HepG2 (cell line): ENCODE measurements around the gene ACAA2. TPM values are rescaled to one million over a fixed set of nuclear protein-coding genes. Genes with fewer than 3 reads are reported as not detected.
A peak's percentile ranks its signal among the peaks of the same experiment; 100 is the strongest.

Source experiments
- ATAC-seq: fragments of 200-7000 bp; cut with Tn5 transposase; 3 replicates; pipeline ENCODE4 v1.9.1; 2020; ENCODE audit warnings: mild to moderate bottlenecking, moderate library complexity
- BruUV-seq: library from RNA; stranded (reverse); fragments of 400-500 nt; replicated peaks from 2 replicates; lab custom pipeline; 2021; lab: Mats Ljungman, UMichigan
- CTCF ChIA-PET: fragments of 300-600 bp; formaldehyde crosslinking; extraction: SDS; loops from one replicate; lab custom pipeline; 2021; ENCODE audit warnings: low total read pairs, inconsistent platforms, low intra/inter-chr PET ratio; lab: Yijun Ruan, JAX
- POLR2A ChIA-PET: fragments of 350-600 bp; sonication (Branson Sonifier 250); formaldehyde crosslinking; loops from one replicate; lab custom pipeline; 2020; ENCODE audit warnings: antibody characterized with exemption, inconsistent platforms; lab: Yijun Ruan, JAX
- DNase-seq: peaks from one replicate; pipeline ENCODE4 v3.0.0-alpha.2; 2015; ENCODE audit warnings: low spot score
- FAIRE-seq: peaks from 3 replicates; lab custom pipeline; 2011; peaks lifted over from hg19 to GRCh38; lab: Jason Lieb, UNC
- H2AFZ ChIP-seq: one replicate; pipeline ENCODE4 v1.6.1; 2011; ENCODE audit warnings: low read length, inconsistent platforms
- H3K27ac ChIP-seq: fragments of 300-600 bp; 3 replicates; pipeline ENCODE4 v1.8.0; 2011; ENCODE audit warnings: mixed run types, mild to moderate bottlenecking, mixed read lengths, low read length, inconsistent platforms; ENCODE audit not compliant: insufficient read depth; ENCODE audit errors: extremely low read length
- H3K27me3 ChIP-seq, 2 experiments: fragments of 200-600 bp in 1 of 2; 2 replicates in 1 of 2; 3 replicates in 1 of 2; pipeline versions ENCODE4 v1.6.0 to v1.8.0; 2011; ENCODE audit warnings: low read length in 2 of 2, mild to moderate bottlenecking in 2 of 2, moderate library complexity in 2 of 2, inconsistent platforms in 1 of 2; ENCODE audit not compliant: insufficient read depth in 2 of 2, control insufficient read depth in 1 of 2
- H3K36me3 ChIP-seq, 2 experiments: fragments of 200-600 bp in 1 of 2; replicated peaks in 1 of 2; 2 replicates in 1 of 2; 3 replicates in 1 of 2; pipeline versions ENCODE4 v1.5.1 to v1.8.0; 2011; ENCODE audit warnings: low read length in 2 of 2, inconsistent platforms in 1 of 2; ENCODE audit not compliant: insufficient read depth in 2 of 2, control insufficient read depth in 1 of 2
- H3K4me1 ChIP-seq: 2 replicates; pipeline ENCODE4 v1.5.1; 2012; ENCODE audit warnings: low read length, inconsistent platforms; ENCODE audit not compliant: insufficient read depth
- H3K4me2 ChIP-seq: 2 replicates; pipeline ENCODE4 v1.6.0; 2011; ENCODE audit warnings: low read depth, low read length, inconsistent platforms
- H3K4me3 ChIP-seq, 3 experiments: fragments of 200-600 bp in 1 of 3; sonication (generic), shearing (Covaris generic) in 1 of 3; replicated peaks in 1 of 3; 2 replicates each; pipeline ENCODE4 v1.5.1; 2011 to 2016; ENCODE audit warnings: low read length in 3 of 3, inconsistent platforms in 2 of 3, low read depth in 2 of 3, mild to moderate bottlenecking in 2 of 3, control low read depth in 1 of 3, mixed read lengths in 1 of 3; ENCODE audit not compliant: insufficient read depth in 1 of 3
- H3K79me2 ChIP-seq: one replicate; pipeline ENCODE4 v1.6.1; 2011; ENCODE audit warnings: low read length, inconsistent platforms; ENCODE audit not compliant: insufficient read depth
- H3K9ac ChIP-seq: 2 replicates; pipeline ENCODE4 v1.6.0; 2011; ENCODE audit warnings: mild to moderate bottlenecking, low read depth, low read length, inconsistent platforms; ENCODE audit not compliant: insufficient read depth
- H3K9me3 ChIP-seq: 2 replicates; pipeline ENCODE4 v1.5.1; 2012; ENCODE audit warnings: mild to moderate bottlenecking, low read length
- H4K20me1 ChIP-seq: 2 replicates; pipeline ENCODE4 v1.6.0; 2011; ENCODE audit warnings: inconsistent platforms, mild to moderate bottlenecking, low read length, moderate library complexity; ENCODE audit not compliant: insufficient read depth
- BORCS8-MEF2B ChIP-seq: sonication (generic); formaldehyde crosslinking; IDR thresholded peaks from 2 replicates; pipeline ENCODE4 v1.8.0; 2022; ENCODE audit warnings: mild to moderate bottlenecking, missing genetic modification reagents
- CCDC6 ChIP-seq: sonication (generic); formaldehyde crosslinking; IDR thresholded peaks from 2 replicates; pipeline ENCODE4 v1.8.1; 2022; ENCODE audit warnings: mild to moderate bottlenecking, missing genetic modification reagents, moderate library complexity
- CREM ChIP-seq, 2 experiments: sonication (generic) in 1 of 2; formaldehyde crosslinking in 1 of 2; IDR thresholded peaks; 2 replicates each; pipeline versions ENCODE4 v1.4.0 to v1.6.1; 2016 to 2020; ENCODE audit warnings: antibody characterized with exemption in 1 of 2, mild to moderate bottlenecking in 1 of 2, missing genetic modification reagents in 1 of 2
- DNMT3B ChIP-seq: conservative IDR thresholded peaks from 2 replicates; pipeline ENCODE4 v1.6.1; 2016; ENCODE audit warnings: missing biosample characterization, control low read depth
- GFI1 ChIP-seq: sonication (generic); formaldehyde crosslinking; IDR thresholded peaks from 2 replicates; pipeline ENCODE4 v1.5.0; 2020; ENCODE audit warnings: missing genetic modification reagents, mild to moderate bottlenecking, borderline replicate concordance
- KLF6 ChIP-seq: IDR thresholded peaks from 2 replicates; pipeline ENCODE4 v1.8.0; 2016; ENCODE audit warnings: missing biosample characterization, missing genetic modification reagents
- NONO ChIP-seq, 2 experiments: fragments of 450-650 bp in 1 of 2; sonication (generic) in 1 of 2; formaldehyde crosslinking in 1 of 2; IDR thresholded peaks in 1 of 2; conservative IDR thresholded peaks in 1 of 2; 2 replicates each; pipeline versions ENCODE4 v1.6.1 to v1.8.0; 2017 to 2022; ENCODE audit warnings: mild to moderate bottlenecking in 1 of 2, missing genetic modification reagents in 1 of 2, moderate library complexity in 1 of 2
- PBX3 ChIP-seq: sonication (generic); formaldehyde crosslinking; IDR thresholded peaks from 2 replicates; pipeline ENCODE4 v1.8.1; 2023; ENCODE audit warnings: missing genetic modification reagents, inconsistent platforms, borderline replicate concordance
- REL ChIP-seq: sonication (generic); formaldehyde crosslinking; conservative IDR thresholded peaks from 2 replicates; pipeline ENCODE4 v1.8.0; 2022; ENCODE audit warnings: mild to moderate bottlenecking, missing genetic modification reagents, moderate library complexity
- RFX5 ChIP-seq: IDR thresholded peaks from 2 replicates; pipeline ENCODE4 v1.6.1; 2011; ENCODE audit warnings: low read depth, low read length, improper control_type of control experiment
- SRSF9 ChIP-seq: fragments of 200-400 bp; formaldehyde crosslinking; IDR thresholded peaks from 2 replicates; pipeline ENCODE4 v1.6.1; 2018; ENCODE audit warnings: borderline replicate concordance, mild to moderate bottlenecking, low read depth, low read length; ENCODE audit not compliant: insufficient read depth, poor library complexity, severe bottlenecking
- ZNF256 ChIP-seq: sonication (generic); formaldehyde crosslinking; conservative IDR thresholded peaks from 2 replicates; pipeline ENCODE4 v1.4.0; 2020; ENCODE audit warnings: missing genetic modification reagents
- ZNF296 ChIP-seq: sonication (generic); formaldehyde crosslinking; conservative IDR thresholded peaks from 2 replicates; pipeline ENCODE4 v1.5.0; 2020; ENCODE audit warnings: mild to moderate bottlenecking, missing genetic modification reagents
- ZNF329 ChIP-seq: sonication (generic); formaldehyde crosslinking; IDR thresholded peaks from 2 replicates; pipeline ENCODE4 v1.9.0; 2021; ENCODE audit warnings: low read depth, mild to moderate bottlenecking, missing genetic modification reagents
- ZNF468 ChIP-seq: sonication (generic); formaldehyde crosslinking; IDR thresholded peaks from 2 replicates; pipeline ENCODE4 v1.8.0; 2022; ENCODE audit warnings: mild to moderate bottlenecking, moderate library complexity, missing genetic modification reagents
- ZNF569 ChIP-seq: sonication (generic); formaldehyde crosslinking; IDR thresholded peaks from 2 replicates; pipeline ENCODE4 v1.5.0; 2020; ENCODE audit warnings: mild to moderate bottlenecking, missing genetic modification reagents, moderate library complexity, borderline replicate concordance
- ZNF670 ChIP-seq: sonication (generic); formaldehyde crosslinking; IDR thresholded peaks from 2 replicates; pipeline ENCODE4 v1.8.0; 2022; ENCODE audit warnings: mild to moderate bottlenecking, missing genetic modification reagents, borderline replicate concordance
- ZNF883 ChIP-seq: sonication (generic); formaldehyde crosslinking; IDR thresholded peaks from 2 replicates; pipeline ENCODE4 v1.5.1; 2020; ENCODE audit warnings: mild to moderate bottlenecking, missing genetic modification reagents; ENCODE audit errors: not compliant biosample characterization
- WGBS: methylation state at CpG from one replicate; pipeline ENCODE4 v1.1.6; 2017; ENCODE audit warnings: low lambda C conversion rate; 5-methylcytosine and 5-hydroxymethylcytosine counted together
- in situ Hi-C: cut with HindIII; loops from 2 replicates; pipeline ENCODE4 v1.10.0; 2017; ENCODE audit warnings: low pct_unique_long_range_greater_than_20kb; ENCODE audit not compliant: extremely low pct_ligation_motif_present
- intact Hi-C: fragments of 100-400 bp; cut with micrococcal nuclease; formaldehyde crosslinking; loops from one replicate; pipeline ENCODE4 v1.10.0; 2022; ENCODE audit not compliant: unreplicated experiment
- polyA plus RNA-seq, 8 experiments: library from polyadenylated mRNA; depleted of rRNA in 3 of 8; stranded (reverse) in 7 of 8; unstranded in 1 of 8; fragments of >200 nt; fragmentation: Illumina TruSeq in 4 of 8; extraction: Trizol in 4 of 8; gene quantifications; 2 replicates each; pipeline versions ENCODE4 v1.2.1 to v1.2.3, GENCODE V29; 2011 to 2016; ENCODE audit warnings: low read depth in 4 of 8, missing spikeins in 1 of 8, mixed read lengths in 1 of 8; ENCODE audit not compliant: insufficient read depth in 1 of 8
- total RNA-seq, 5 experiments: library from RNA; depleted of rRNA; stranded (reverse); fragments of >200 nt; fragmentation: Illumina TruSeq; extraction: Trizol; gene quantifications; 2 replicates each; pipeline ENCODE4 v1.2.3, GENCODE V29; 2016; ENCODE audit warnings: low read depth in 1 of 5
- TF ChIP-seq, protein P1 (sequence below): sonication (generic); formaldehyde crosslinking; IDR thresholded peaks from 2 replicates; pipeline ENCODE4 v1.8.1; 2023; ENCODE audit warnings: mild to moderate bottlenecking, missing genetic modification reagents
- TF ChIP-seq, protein P2 (sequence below): sonication (generic); formaldehyde crosslinking; conservative IDR thresholded peaks from 2 replicates; pipeline ENCODE4 v1.4.0; 2020; ENCODE audit warnings: missing genetic modification reagents

ACAA2 gene
- total and polyA plus RNA-seq, 2 of the 13 experiments (the other 11 are each of a cell fraction or from before 2014, with no cell fraction given): 51.6 to 182 TPM

GRCh38 chr18:49838381-49838780 is 25.0 kb upstream of the ACAA2 start:
- FAIRE-seq: no peak

More at GRCh38 chr18:49838381-49838780, 25.0 kb upstream of the ACAA2 start:
- Histone ChIP-seq H3K4me3 (no peak overlapping the region), H3K4me2 (no peak overlapping the region), H3K27ac (peak overlapping the region; percentile 32), H3K9ac (no peak overlapping the region), H3K79me2 (no peaks in the 10 kb centered on the region), H3K27me3 (no peaks in the 10 kb centered on the region), H3K4me1 (peaks cover 58% of the 10 kb centered on the region), H3K36me3 (peaks cover 6 to 7% of the 10 kb centered on the region in 2 experiments; a peak in 4 of 5 replicates), H4K20me1 (no peaks in the 10 kb centered on the region), H3K9me3 (no peaks in the 10 kb centered on the region), H2AFZ (no peak overlapping the region)
- TF ChIP-seq, protein P1, sequence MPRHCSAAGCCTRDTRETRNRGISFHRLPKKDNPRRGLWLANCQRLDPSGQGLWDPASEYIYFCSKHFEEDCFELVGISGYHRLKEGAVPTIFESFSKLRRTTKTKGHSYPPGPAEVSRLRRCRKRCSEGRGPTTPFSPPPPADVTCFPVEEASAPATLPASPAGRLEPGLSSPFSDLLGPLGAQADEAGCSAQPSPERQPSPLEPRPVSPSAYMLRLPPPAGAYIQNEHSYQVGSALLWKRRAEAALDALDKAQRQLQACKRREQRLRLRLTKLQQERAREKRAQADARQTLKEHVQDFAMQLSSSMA: no peak
- TF ChIP-seq ZNF256 (CRISPR knock-in tag): no peak
- TF ChIP-seq KLF6 (CRISPR knock-in tag): no peak
- TF ChIP-seq, protein P2, sequence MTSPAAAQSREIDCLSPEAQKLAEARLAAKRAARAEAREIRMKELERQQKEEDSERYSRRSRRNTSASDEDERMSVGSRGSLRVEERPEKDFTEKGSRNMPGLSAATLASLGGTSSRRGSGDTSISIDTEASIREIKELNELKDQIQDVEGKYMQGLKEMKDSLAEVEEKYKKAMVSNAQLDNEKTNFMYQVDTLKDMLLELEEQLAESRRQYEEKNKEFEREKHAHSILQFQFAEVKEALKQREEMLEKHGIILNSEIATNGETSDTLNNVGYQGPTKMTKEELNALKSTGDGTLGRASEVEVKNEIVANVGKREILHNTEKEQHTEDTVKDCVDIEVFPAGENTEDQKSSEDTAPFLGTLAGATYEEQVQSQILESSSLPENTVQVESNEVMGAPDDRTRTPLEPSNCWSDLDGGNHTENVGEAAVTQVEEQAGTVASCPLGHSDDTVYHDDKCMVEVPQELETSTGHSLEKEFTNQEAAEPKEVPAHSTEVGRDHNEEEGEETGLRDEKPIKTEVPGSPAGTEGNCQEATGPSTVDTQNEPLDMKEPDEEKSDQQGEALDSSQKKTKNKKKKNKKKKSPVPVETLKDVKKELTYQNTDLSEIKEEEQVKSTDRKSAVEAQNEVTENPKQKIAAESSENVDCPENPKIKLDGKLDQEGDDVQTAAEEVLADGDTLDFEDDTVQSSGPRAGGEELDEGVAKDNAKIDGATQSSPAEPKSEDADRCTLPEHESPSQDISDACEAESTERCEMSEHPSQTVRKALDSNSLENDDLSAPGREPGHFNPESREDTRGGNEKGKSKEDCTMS (CRISPR knock-in tag): no peak
- TF ChIP-seq ZNF468: no peak
- no peak for TF ChIP-seq CCDC6 (CRISPR knock-in tag)
- TF ChIP-seq ZNF670 (CRISPR knock-in tag): no peak
- TF ChIP-seq GFI1 (CRISPR knock-in tag): no peak
- TF ChIP-seq BORCS8-MEF2B (CRISPR knock-in tag): no peak
- no peak for TF ChIP-seq PBX3 (CRISPR knock-in tag)
- TF ChIP-seq REL (CRISPR knock-in tag): no peak
- TF ChIP-seq ZNF883 (CRISPR knock-in tag): no peak
- no peak for TF ChIP-seq ZNF329 (CRISPR knock-in tag)
- no peak for TF ChIP-seq RFX5
- no peak for TF ChIP-seq ZNF569 (CRISPR knock-in tag)
- no peak for TF ChIP-seq ZNF296
- TF ChIP-seq NONO (IDR thresholded peaks at IDR 0.05): no peak
- no peak for TF ChIP-seq NONO (CRISPR knock-in tag; conservative IDR thresholded peaks at IDR 0.05)
- no peak for TF ChIP-seq CREM (IDR thresholded peaks at IDR 0.05)
- TF ChIP-seq CREM (CRISPR knock-in tag; IDR thresholded peaks at IDR 0.05): no peak
- TF ChIP-seq DNMT3B (CRISPR knock-in tag): no peak
- no peak for TF ChIP-seq SRSF9
- DNase-seq (no peak), ATAC-seq (no peak)
- BruUV-seq: no TSS peak
- WGBS: 97% methylated on average over 4 of the region's 4 CpGs
- ChIA-PET CTCF (no interaction called here), POLR2A (interaction anchor here (0.8 to 1.4 kb wide), 3 partner anchors 20 to 27 kb away, joined by 3 to 16 read pairs (median 3); partner anchors contain the start of gene ACAA2)
- in situ Hi-C loops: no loop called here
- intact Hi-C loops: no loop called here
